Omental fat pad (tissue), 4 donors: ENCODE data around the gene HAGH. TPM values are rescaled to one million over a fixed set of nuclear protein-coding genes. Genes with fewer than 3 reads are reported as not detected.

ENCODE experiments used
- ATAC-seq: fragments of 150-250 bp; one replicate; pipeline ENCODE4 v1.9.1; 2016; ENCODE audit warnings: mild to moderate bottlenecking, moderate library complexity; ENCODE audit not compliant: low FRiP score
- DNase-seq: peaks from one replicate; pipeline ENCODE4 v3.0.0-alpha.2; 2019; ENCODE audit warnings: low spot score
- CTCF ChIP-seq, 3 donors: fragments of 450-650 bp; IDR thresholded peaks; one replicate each; pipeline ENCODE4 v1.5.1; 2016 to 2017; ENCODE audit warnings: antibody characterized with exemption in 3 of 3, mild to moderate bottlenecking in 3 of 3, moderate library complexity in 2 of 3
- total RNA-seq, 4 donors: library from RNA; depleted of rRNA; stranded (reverse); fragments of >200 nt; gene quantifications; one replicate each; pipeline ENCODE4 v1.1.0, GENCODE V29; 2016

Gene HAGH
- total RNA-seq, 4 donors from 2014 or later, result 69.8 to 130 (median 81.5) TPM

GRCh38 chr16:1822801-1823200, 3.8 kb downstream of the HAGH start:
- TF ChIP-seq CTCF (IDR thresholded peaks at IDR 0.05), result no peak
- DNase-seq (no peak), ATAC-seq (no peak)

- ATAC-seq, result no peak
- no peak for TF ChIP-seq CTCF (IDR thresholded peaks at IDR 0.05)
- no peak for DNase-seq
Measured at GRCh38 chr16:1821861-1822611, 4.6 kb downstream of the HAGH start.

GRCh38 chr16:1820946-1821290, 5.7 kb downstream of the HAGH start:
- TF ChIP-seq CTCF (IDR thresholded peaks at IDR 0.05), result no peak
- ATAC-seq (no peak), DNase-seq (no peak)

- no peak for ATAC-seq
- no peak for TF ChIP-seq CTCF (IDR thresholded peaks at IDR 0.05)
Measured at GRCh38 chr16:1820096-1820945, 6.3 kb downstream of the HAGH start.

GRCh38 chr16:1819611-1820010, 7.0 kb downstream of the HAGH start:
- no peak for TF ChIP-seq CTCF (IDR thresholded peaks at IDR 0.05)
- ATAC-seq (no peak), DNase-seq (no peak)

More at GRCh38 chr16:1820096-1820945, 6.3 kb downstream of the HAGH start:
- no peak for DNase-seq

- ATAC-seq (no peak), DNase-seq (no peak)
- TF ChIP-seq CTCF (IDR thresholded peaks at IDR 0.05), result no peak
Measured at GRCh38 chr16:1818873-1819525, 7.6 kb downstream of the HAGH start.
